ENCODE measurements around the gene PNN. TPM values are rescaled to one million over a fixed set of nuclear protein-coding genes. Genes with fewer than 3 reads are reported as not detected.
"Not testable (repeated sequence)": the region's sequence is repeated elsewhere in the genome, so short reads cannot be mapped to it uniquely, and the experiment has no call there.

PNN gene
- total and polyA plus RNA-seq, 10 of the 15 experiments (the other 5 are each of a cell fraction or from before 2014, with no cell fraction given), result 44.2 to 166 (median 91.0) TPM

DNA sequence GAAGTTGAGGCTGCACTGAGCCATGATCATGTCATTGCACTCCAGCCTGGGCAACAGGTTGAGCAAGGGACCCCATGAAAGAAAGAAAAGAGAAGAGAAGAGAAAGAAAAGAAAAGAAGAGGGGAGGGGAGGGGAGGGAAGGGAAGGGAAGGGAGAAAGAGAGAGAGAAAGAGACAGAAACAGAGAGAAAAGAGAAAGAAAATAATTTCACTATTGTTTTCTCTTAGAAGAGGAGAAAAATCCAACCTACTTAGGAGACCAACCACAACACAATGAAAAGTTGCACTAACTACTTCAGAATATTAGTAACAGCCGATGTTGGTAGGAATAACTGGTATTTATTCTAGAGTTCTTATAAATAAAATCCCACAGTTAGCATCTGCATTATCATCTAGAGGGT is 14.6 kb upstream of the PNN start (continued):
- TF ChIP-seq, protein P1, sequence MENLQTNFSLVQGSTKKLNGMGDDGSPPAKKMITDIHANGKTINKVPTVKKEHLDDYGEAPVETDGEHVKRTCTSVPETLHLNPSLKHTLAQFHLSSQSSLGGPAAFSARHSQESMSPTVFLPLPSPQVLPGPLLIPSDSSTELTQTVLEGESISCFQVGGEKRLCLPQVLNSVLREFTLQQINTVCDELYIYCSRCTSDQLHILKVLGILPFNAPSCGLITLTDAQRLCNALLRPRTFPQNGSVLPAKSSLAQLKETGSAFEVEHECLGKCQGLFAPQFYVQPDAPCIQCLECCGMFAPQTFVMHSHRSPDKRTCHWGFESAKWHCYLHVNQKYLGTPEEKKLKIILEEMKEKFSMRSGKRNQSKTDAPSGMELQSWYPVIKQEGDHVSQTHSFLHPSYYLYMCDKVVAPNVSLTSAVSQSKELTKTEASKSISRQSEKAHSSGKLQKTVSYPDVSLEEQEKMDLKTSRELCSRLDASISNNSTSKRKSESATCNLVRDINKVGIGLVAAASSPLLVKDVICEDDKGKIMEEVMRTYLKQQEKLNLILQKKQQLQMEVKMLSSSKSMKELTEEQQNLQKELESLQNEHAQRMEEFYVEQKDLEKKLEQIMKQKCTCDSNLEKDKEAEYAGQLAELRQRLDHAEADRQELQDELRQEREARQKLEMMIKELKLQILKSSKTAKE (IDR thresholded peaks at IDR 0.05; ENCODE audit: low read depth, poor library complexity, severe bottlenecking), result no peak
- TF ChIP-seq RCOR1 (conservative IDR thresholded peaks at IDR 0.05; ENCODE audit: low read depth, low read length) (no peak), RELA (IDR thresholded peaks at IDR 0.05; ENCODE audit: borderline replicate concordance, partially characterized antibody) (no peak), WRNIP1 (IDR thresholded peaks at IDR 0.05; ENCODE audit: borderline replicate concordance, low read depth, low read length) (no peak), ZSCAN29 (IDR thresholded peaks at IDR 0.05) (no peak), STAT3 (IDR thresholded peaks at IDR 0.05; ENCODE audit: low read depth, low read length) (no peak)

DNA sequence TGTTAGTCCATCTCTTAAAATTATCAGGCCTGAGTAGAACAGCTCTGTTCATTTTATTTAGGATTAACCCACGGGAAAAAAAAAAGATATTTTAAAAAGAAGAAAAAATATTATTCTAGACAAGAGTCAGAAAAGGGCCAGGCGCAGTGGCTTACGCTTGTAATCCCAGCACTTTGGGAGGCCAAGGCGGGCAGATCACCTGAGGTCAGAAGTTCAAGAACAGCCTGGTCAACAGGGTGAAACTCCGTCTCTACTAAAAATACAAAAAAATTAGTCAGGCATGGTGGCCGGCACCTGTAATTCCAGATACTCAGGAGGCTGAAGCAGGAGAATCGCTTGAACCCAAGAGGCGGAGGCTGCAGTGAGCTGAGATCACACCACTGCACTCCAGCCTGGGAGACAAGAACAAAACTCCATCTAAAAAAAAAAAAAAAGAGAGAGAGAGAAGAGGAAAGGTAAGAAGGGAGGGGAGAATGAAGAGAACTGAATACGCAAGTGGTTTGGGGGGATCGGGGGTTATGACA is 7.2 kb upstream of the PNN start:
- H3K4me3 ChIP-seq, result peak overlapping the region; percentile 97; the same call in 1 of the 2 replicates
- H3K27me3 ChIP-seq (replicated peaks in 1 of 2; ENCODE audit: control insufficient read depth in 2 of 2, insufficient read depth in 2 of 2, low read length in 1 of 2); CTCF ChIA-PET; H3K27ac ChIP-seq (ENCODE audit: control insufficient read depth, insufficient read depth); H3K4me1 ChIP-seq (ENCODE audit: control insufficient read depth, insufficient read depth, low read length); H4K20me1 ChIP-seq (ENCODE audit: control insufficient read depth, insufficient read depth); H3K9me3 ChIP-seq (replicated peaks; ENCODE audit: control insufficient read depth, insufficient read depth, low read length); H3K9ac ChIP-seq (ENCODE audit: control insufficient read depth, insufficient read depth, low read length); BruUV-seq (replicated peaks); H3K36me3 ChIP-seq (ENCODE audit: control insufficient read depth in 2 of 2, insufficient read depth in 2 of 2, low read length in 1 of 2); in situ Hi-C loops (cut with MboI); ATAC-seq; FAIRE-seq; DNase-seq (ENCODE audit: low read depth, low spot score); H2AFZ ChIP-seq (ENCODE audit: control insufficient read depth, low read depth, low read length): not testable (repeated sequence)
- POLR2A ChIA-PET, result interaction anchor here (0.7 to 1.4 kb wide), 3 partner anchors 10 to 133 kb away, joined by 3 to 6 read pairs (median 4); partner anchors contain the start of gene GEMIN2
- SMC1A ChIA-PET (ENCODE audit: uncharacterized antibody, unreplicated experiment), result interaction anchor here (0.7 to 1.1 kb wide), 4 partner anchors 10 to 286 kb away, joined by 3 to 4 read pairs (median 4); no protein-coding TSS in a partner anchor
- intact Hi-C loops (cut with micrococcal nuclease; ENCODE audit: unreplicated experiment), result loop anchor here (2.0 kb wide), 1 partner anchor 265 kb away; the partner anchor contains the start of gene FBXO33
- peak overlapping the region; percentile 64; the same call in 1 of the 2 replicates for H3K4me2 ChIP-seq (ENCODE audit: control insufficient read depth, insufficient read depth)
- H3K79me2 ChIP-seq (ENCODE audit: control insufficient read depth, insufficient read depth, low read length), result peaks cover 37% of the 10 kb centered on the region
- RAD21 ChIA-PET (ENCODE audit: unreplicated experiment), result interaction anchor here (2.2 kb wide), 1 partner anchor 54 kb away, joined by 5 read pairs; the partner anchor contains the start of gene GEMIN2
- WGBS (ENCODE audit: insufficient coverage, insufficient replicate concordance, low lambda C conversion rate, missing lambda C conversion rate), result 87% methylated on average over 9 of the region's 10 CpGs
- TF ChIP-seq, protein P2, sequence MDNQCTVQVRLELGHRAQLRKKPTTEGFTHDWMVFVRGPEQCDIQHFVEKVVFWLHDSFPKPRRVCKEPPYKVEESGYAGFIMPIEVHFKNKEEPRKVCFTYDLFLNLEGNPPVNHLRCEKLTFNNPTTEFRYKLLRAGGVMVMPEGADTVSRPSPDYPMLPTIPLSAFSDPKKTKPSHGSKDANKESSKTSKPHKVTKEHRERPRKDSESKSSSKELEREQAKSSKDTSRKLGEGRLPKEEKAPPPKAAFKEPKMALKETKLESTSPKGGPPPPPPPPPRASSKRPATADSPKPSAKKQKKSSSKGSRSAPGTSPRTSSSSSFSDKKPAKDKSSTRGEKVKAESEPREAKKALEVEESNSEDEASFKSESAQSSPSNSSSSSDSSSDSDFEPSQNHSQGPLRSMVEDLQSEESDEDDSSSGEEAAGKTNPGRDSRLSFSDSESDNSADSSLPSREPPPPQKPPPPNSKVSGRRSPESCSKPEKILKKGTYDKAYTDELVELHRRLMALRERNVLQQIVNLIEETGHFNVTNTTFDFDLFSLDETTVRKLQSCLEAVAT (IDR thresholded peaks at IDR 0.05), result peak; percentile 56; the same call in 1 of the 2 replicates

All from GM12878 (cell line).